Keratinocyte (primary cell): Measurements from ENCODE around the gene TTC23L. TPM values are rescaled to one million over a fixed set of nuclear protein-coding genes. Genes with fewer than 3 reads are reported as not detected.

Experiments
- DNase-seq: peaks from one replicate; pipeline ENCODE4 v3.0.0-alpha.2; 2011; ENCODE audit warnings: low read depth, missing footprints, low spot score
- FAIRE-seq: peaks from 2 replicates; lab custom pipeline; 2011; peaks lifted over from hg19 to GRCh38; lab: Jason Lieb, UNC
- H2AFZ ChIP-seq: 2 replicates; pipeline ENCODE4 v1.6.0; 2012; ENCODE audit warnings: low read length, control low read depth, inconsistent platforms; ENCODE audit not compliant: control insufficient read depth
- H3K27ac ChIP-seq: 2 replicates; pipeline ENCODE4 v1.5.1; 2011; ENCODE audit warnings: low read length; ENCODE audit not compliant: control insufficient read depth, insufficient read depth
- H3K27me3 ChIP-seq: 3 replicates; pipeline ENCODE4 v1.6.0; 2011; ENCODE audit warnings: low read length; ENCODE audit not compliant: control insufficient read depth, insufficient read depth; ENCODE audit errors: extremely low read depth
- H3K36me3 ChIP-seq, 2 experiments: 2 replicates in 1 of 2; 3 replicates in 1 of 2; pipeline ENCODE4 v1.5.1; 2011; ENCODE audit warnings: low read length in 2 of 2, mild to moderate bottlenecking in 1 of 2; ENCODE audit not compliant: control insufficient read depth in 2 of 2, insufficient read depth in 2 of 2; ENCODE audit errors: extremely low read depth in 1 of 2
- H3K4me1 ChIP-seq: 3 replicates; pipeline ENCODE4 v1.5.1; 2011; ENCODE audit warnings: low read length; ENCODE audit not compliant: control insufficient read depth, insufficient read depth; ENCODE audit errors: extremely low read depth
- H3K4me2 ChIP-seq: 3 replicates; pipeline ENCODE4 v1.6.0; 2011; ENCODE audit warnings: low read depth, low read length; ENCODE audit not compliant: control insufficient read depth, insufficient read depth; ENCODE audit errors: extremely low read depth
- H3K4me3 ChIP-seq, 3 experiments: fragments of 200-600 bp in 1 of 3; sonication (generic) in 1 of 3; 2 replicates in 2 of 3; 3 replicates in 1 of 3; pipeline ENCODE4 v1.5.1; 2011 to 2016; ENCODE audit warnings: low read length in 3 of 3, mild to moderate bottlenecking in 3 of 3, control low read depth in 2 of 3, inconsistent platforms in 1 of 3, low read depth in 1 of 3, mixed read lengths in 1 of 3, mixed run types in 1 of 3, moderate library complexity in 1 of 3; ENCODE audit not compliant: control insufficient read depth in 2 of 3, insufficient read depth in 2 of 3; ENCODE audit errors: extremely low read depth in 1 of 3
- H3K79me2 ChIP-seq: 2 replicates; pipeline ENCODE4 v1.6.0; 2012; ENCODE audit warnings: low read length; ENCODE audit not compliant: control insufficient read depth, insufficient read depth
- H3K9ac ChIP-seq: 3 replicates; pipeline ENCODE4 v1.6.0; 2011; ENCODE audit warnings: low read length; ENCODE audit not compliant: control insufficient read depth, insufficient read depth; ENCODE audit errors: extremely low read depth
- H3K9me1 ChIP-seq: 3 replicates; pipeline ENCODE4 v1.6.0; 2011; ENCODE audit warnings: low read length; ENCODE audit not compliant: control insufficient read depth, insufficient read depth; ENCODE audit errors: extremely low read depth
- H3K9me3 ChIP-seq: 2 replicates; pipeline ENCODE4 v1.5.1; 2012; ENCODE audit warnings: low read depth, low read length; ENCODE audit not compliant: control insufficient read depth
- H4K20me1 ChIP-seq: 3 replicates; pipeline ENCODE4 v1.6.0; 2011; ENCODE audit warnings: low read length; ENCODE audit not compliant: control insufficient read depth, insufficient read depth; ENCODE audit errors: extremely low read depth
- EZH2 ChIP-seq: IDR thresholded peaks from one replicate; pipeline ENCODE4 v1.6.1; 2012; ENCODE audit warnings: inconsistent platforms, mild to moderate bottlenecking, low read length, moderate library complexity
- dilution Hi-C: fragments of 300-500 bp; cut with MboI; formaldehyde crosslinking; loops from one replicate; pipeline ENCODE4 v1.7.0; 2020; ENCODE audit warnings: low sequenced_read_pairs; ENCODE audit not compliant: extremely low pct_ligation_motif_present
- polyA plus RNA-seq, 5 experiments: library from polyadenylated mRNA; depleted of rRNA in 3 of 5; stranded (reverse) in 3 of 5; stranded (forward) in 1 of 5; unstranded in 1 of 5; fragments of >200 nt; gene quantifications; 1 replicate in 1 of 5; 2 replicates in 3 of 5; 3 replicates in 1 of 5; pipeline versions ENCODE4 v1.2.1 to v1.2.3, GENCODE V29; 2011 to 2012; ENCODE audit warnings: missing spikeins in 2 of 5, low read depth in 1 of 5, low replicate concordance in 1 of 5
- TF ChIP-seq, protein P1 (sequence below), 3 experiments: IDR thresholded peaks in 1 of 3; conservative IDR thresholded peaks in 1 of 3; optimal IDR thresholded peaks in 1 of 3; 2 replicates in 2 of 3; 3 replicates in 1 of 3; pipeline versions ENCODE3 to v1.5.1; 2011; ENCODE audit warnings: low read length in 3 of 3, mild to moderate bottlenecking in 3 of 3, moderate library complexity in 2 of 3, control low read depth in 1 of 3, inconsistent platforms in 1 of 3; ENCODE audit not compliant: insufficient read depth in 2 of 3; ENCODE audit errors: extremely low read depth in 1 of 3

The TTC23L gene
- polyA plus RNA-seq, 1 donor (not counting 4 experiments of a cell fraction or from before 2014, with no cell fraction given) = 0.12 TPM

DNA sequence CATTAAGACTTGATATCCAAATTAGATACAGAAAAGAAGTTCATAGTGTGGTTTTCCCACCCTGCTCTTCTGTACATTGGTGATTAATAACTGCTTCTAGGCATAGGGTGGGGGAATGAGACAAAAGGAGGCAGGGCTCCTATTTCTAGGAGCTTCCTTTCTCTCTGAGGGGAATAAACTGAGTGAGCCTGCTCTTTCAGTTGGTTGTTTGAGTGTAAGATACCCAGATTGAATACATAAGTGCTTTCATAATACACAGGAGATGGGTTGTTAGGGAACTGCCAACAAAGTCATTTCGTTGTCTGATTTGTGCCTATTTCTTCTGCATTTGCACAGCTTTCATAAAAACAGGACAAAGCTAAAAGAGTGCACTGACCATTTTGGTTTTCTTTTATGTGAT, 48.9 kb upstream of the TTC23L start:
- H4K20me1 ChIP-seq = no peaks in the 10 kb centered on the region
- no peak for TF ChIP-seq EZH2
- TF ChIP-seq, protein P1, sequence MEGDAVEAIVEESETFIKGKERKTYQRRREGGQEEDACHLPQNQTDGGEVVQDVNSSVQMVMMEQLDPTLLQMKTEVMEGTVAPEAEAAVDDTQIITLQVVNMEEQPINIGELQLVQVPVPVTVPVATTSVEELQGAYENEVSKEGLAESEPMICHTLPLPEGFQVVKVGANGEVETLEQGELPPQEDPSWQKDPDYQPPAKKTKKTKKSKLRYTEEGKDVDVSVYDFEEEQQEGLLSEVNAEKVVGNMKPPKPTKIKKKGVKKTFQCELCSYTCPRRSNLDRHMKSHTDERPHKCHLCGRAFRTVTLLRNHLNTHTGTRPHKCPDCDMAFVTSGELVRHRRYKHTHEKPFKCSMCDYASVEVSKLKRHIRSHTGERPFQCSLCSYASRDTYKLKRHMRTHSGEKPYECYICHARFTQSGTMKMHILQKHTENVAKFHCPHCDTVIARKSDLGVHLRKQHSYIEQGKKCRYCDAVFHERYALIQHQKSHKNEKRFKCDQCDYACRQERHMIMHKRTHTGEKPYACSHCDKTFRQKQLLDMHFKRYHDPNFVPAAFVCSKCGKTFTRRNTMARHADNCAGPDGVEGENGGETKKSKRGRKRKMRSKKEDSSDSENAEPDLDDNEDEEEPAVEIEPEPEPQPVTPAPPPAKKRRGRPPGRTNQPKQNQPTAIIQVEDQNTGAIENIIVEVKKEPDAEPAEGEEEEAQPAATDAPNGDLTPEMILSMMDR (optimal IDR thresholded peaks at IDR 0.05 in 1 of 3, IDR thresholded peaks at IDR 0.05 in 1 of 3, conservative IDR thresholded peaks at IDR 0.05 in 1 of 3; ENCODE audit: extremely low read depth in 1 of 3, insufficient read depth in 2 of 3, low read length in 3 of 3) = no peak
- dilution Hi-C loops = no loop called here
- FAIRE-seq (no peak), DNase-seq (no peak)
- no peak overlapping the region for H3K27ac ChIP-seq
- H3K9me1 ChIP-seq = no peaks in the 10 kb centered on the region
- H3K4me3 ChIP-seq = no peak overlapping the region
- no peaks in the 10 kb centered on the region for H3K27me3 ChIP-seq
- no peak overlapping the region for H3K9ac ChIP-seq
- peaks cover 5% of the 10 kb centered on the region for H3K4me1 ChIP-seq
- H3K79me2 ChIP-seq = no peaks in the 10 kb centered on the region
- H3K36me3 ChIP-seq = no peaks in the 10 kb centered on the region
- H3K9me3 ChIP-seq = no peaks in the 10 kb centered on the region
- no peak overlapping the region for H2AFZ ChIP-seq
- H3K4me2 ChIP-seq = no peak overlapping the region

DNA sequence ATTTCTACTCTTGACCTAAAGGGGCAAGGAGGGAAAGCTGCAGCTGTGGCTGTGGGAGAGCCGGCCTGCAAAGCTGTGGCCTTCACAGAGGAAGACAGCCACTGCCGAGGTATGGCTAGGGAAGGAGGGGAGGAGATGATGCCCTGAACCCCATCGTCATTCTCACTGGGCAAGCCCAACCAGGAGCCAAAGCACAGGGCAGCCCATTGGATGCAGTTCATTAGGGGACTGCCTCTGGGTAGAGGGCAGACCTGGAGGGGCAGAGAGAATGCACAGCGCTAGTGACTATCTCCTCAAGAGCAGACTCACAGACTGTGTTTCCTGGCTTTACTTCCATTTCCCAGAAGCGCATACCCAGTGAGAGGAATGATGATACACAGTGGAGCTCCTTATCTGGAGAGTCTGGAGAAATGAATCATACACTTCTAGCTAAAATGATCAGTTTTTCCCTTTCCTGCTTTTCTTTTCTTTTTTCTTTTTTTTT, 47.2 kb upstream of the TTC23L start:
- no peak overlapping the region for H2AFZ ChIP-seq
- no peaks in the 10 kb centered on the region for H3K9me1 ChIP-seq
- H3K27me3 ChIP-seq = no peaks in the 10 kb centered on the region
- H3K36me3 ChIP-seq = peaks cover 0 to 3% of the 10 kb centered on the region in 2 experiments
- no peak overlapping the region for H3K9ac ChIP-seq
- no peak for DNase-seq
- H3K4me3 ChIP-seq = no peak overlapping the region
- H3K27ac ChIP-seq = no peak overlapping the region
- FAIRE-seq = no peak
- dilution Hi-C loops = no loop called here
- H3K9me3 ChIP-seq = no peaks in the 10 kb centered on the region
- H3K79me2 ChIP-seq = no peaks in the 10 kb centered on the region
- H3K4me1 ChIP-seq = peaks cover 5% of the 10 kb centered on the region
- H3K4me2 ChIP-seq = no peak overlapping the region
- no peaks in the 10 kb centered on the region for H4K20me1 ChIP-seq
- no peak for TF ChIP-seq EZH2
- TF ChIP-seq, protein P1 (optimal IDR thresholded peaks at IDR 0.05 in 1 of 3, IDR thresholded peaks at IDR 0.05 in 1 of 3, conservative IDR thresholded peaks at IDR 0.05 in 1 of 3; ENCODE audit: extremely low read depth in 1 of 3, insufficient read depth in 2 of 3, low read length in 3 of 3) = no peak
